Measurements from ENCODE around the gene TEKT1.

DNA sequence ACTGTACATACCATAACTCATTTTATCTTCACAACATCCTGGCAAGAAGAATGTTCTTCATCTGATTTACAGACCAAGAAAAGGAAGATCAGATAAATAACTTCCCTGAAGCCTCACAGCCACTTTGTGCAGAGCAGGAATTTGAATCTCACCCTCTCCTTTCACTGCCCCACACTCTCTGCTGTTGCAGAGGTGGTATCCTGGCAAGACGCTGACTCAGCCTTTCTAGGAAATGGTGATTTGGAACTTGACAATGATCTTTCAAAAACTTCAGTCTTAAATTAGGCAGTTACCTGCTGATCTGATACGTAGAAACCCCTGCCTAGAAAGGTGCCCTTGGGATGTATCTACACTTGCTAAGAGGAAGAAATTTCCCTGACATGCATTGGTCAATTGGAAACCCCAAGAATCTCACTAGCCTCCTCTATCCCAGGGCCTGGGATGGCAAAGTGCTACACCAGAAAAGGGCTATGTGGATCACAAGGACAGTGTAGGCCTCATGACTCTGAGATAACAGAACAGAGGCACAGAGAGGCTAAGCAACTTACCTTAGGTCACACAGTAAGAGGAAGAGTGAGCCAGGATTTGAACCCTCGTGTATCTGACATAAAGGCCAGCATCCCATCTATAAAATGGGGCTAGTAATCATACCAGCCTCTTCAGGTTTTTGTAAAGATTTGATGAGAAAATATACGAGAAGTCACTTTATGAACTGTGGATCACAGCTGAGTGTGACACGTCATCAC is 37.6 kb downstream of the TEKT1 start:
- TF ChIP-seq, protein P1, sequence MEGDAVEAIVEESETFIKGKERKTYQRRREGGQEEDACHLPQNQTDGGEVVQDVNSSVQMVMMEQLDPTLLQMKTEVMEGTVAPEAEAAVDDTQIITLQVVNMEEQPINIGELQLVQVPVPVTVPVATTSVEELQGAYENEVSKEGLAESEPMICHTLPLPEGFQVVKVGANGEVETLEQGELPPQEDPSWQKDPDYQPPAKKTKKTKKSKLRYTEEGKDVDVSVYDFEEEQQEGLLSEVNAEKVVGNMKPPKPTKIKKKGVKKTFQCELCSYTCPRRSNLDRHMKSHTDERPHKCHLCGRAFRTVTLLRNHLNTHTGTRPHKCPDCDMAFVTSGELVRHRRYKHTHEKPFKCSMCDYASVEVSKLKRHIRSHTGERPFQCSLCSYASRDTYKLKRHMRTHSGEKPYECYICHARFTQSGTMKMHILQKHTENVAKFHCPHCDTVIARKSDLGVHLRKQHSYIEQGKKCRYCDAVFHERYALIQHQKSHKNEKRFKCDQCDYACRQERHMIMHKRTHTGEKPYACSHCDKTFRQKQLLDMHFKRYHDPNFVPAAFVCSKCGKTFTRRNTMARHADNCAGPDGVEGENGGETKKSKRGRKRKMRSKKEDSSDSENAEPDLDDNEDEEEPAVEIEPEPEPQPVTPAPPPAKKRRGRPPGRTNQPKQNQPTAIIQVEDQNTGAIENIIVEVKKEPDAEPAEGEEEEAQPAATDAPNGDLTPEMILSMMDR (conservative IDR thresholded peaks at IDR 0.05), result no peak
- no peak for TF ChIP-seq EZH2 (IDR thresholded peaks at IDR 0.05; ENCODE audit: low read depth)
